ENCODE data around the gene HS3ST3B1. TPM values are rescaled to one million over a fixed set of nuclear protein-coding genes. Genes with fewer than 3 reads are reported as not detected.

Gene HS3ST3B1
- total RNA-seq, 1 donor from 2014 or later, result 8.7 TPM

DNA sequence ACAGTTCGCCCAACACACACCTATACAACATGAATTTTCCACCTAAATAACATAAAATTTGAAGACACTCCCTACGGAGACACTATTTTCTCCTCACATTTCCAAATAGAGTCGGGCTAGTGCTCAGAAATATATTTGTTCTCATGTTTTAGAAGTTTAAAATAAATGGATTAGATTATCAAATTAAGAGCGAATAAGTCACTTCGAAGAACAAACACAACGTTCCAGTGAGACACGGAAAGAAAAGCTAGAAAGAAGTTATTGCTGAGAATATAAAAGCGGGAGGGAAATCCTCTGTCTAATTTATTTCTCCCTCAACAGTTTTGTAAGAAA lies 2.0 kb upstream of the HS3ST3B1 start:
- H3K4me2 ChIP-seq (ENCODE audit: low read length), result peak overlapping the region; percentile 90
- H3K9ac ChIP-seq (ENCODE audit: low read length), result peak overlapping the region; percentile 73
- peak overlapping the region; percentile 80 for H2AFZ ChIP-seq (ENCODE audit: low read depth, low read length)
- Mint-ChIP-seq H3K4me1 (ENCODE audit: low read depth, unreplicated experiment) (peaks cover 12% of the 10 kb centered on the region), H3K27me3 (ENCODE audit: low read depth, unreplicated experiment) (peaks cover 26% of the 10 kb centered on the region), H3K36me3 (ENCODE audit: low read depth, unreplicated experiment) (no peaks in the 10 kb centered on the region), H3K4me3 (ENCODE audit: unreplicated experiment) (peak overlapping the region; percentile 87), H3K27ac (ENCODE audit: unreplicated experiment) (peak overlapping the region; percentile 20), H3K9me3 (ENCODE audit: unreplicated experiment) (no peaks in the 10 kb centered on the region)
- TF ChIP-seq EZH2 (IDR thresholded peaks at IDR 0.05; ENCODE audit: insufficient read depth, low read length), result no peak
- TF ChIP-seq, protein P1, sequence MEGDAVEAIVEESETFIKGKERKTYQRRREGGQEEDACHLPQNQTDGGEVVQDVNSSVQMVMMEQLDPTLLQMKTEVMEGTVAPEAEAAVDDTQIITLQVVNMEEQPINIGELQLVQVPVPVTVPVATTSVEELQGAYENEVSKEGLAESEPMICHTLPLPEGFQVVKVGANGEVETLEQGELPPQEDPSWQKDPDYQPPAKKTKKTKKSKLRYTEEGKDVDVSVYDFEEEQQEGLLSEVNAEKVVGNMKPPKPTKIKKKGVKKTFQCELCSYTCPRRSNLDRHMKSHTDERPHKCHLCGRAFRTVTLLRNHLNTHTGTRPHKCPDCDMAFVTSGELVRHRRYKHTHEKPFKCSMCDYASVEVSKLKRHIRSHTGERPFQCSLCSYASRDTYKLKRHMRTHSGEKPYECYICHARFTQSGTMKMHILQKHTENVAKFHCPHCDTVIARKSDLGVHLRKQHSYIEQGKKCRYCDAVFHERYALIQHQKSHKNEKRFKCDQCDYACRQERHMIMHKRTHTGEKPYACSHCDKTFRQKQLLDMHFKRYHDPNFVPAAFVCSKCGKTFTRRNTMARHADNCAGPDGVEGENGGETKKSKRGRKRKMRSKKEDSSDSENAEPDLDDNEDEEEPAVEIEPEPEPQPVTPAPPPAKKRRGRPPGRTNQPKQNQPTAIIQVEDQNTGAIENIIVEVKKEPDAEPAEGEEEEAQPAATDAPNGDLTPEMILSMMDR (IDR thresholded peaks at IDR 0.05; ENCODE audit: insufficient read depth, low read depth, low read length), result no peak
- FAIRE-seq, result no peak
- no peaks in the 10 kb centered on the region for H3K36me3 ChIP-seq (ENCODE audit: insufficient read depth, low read length)
- no peak for DNase-seq (ENCODE audit: low read depth)
- peaks cover 22% of the 10 kb centered on the region for H3K27me3 ChIP-seq (ENCODE audit: insufficient read depth, low read length)
- no peaks in the 10 kb centered on the region for H3K9me3 ChIP-seq (ENCODE audit: insufficient read depth, low read depth, low read length)
- H3K4me3 ChIP-seq (ENCODE audit: insufficient read depth, low read depth, low read length), result peak overlapping the region; percentile 91
- peaks cover 30% of the 10 kb centered on the region for H3K79me2 ChIP-seq (ENCODE audit: insufficient read depth, low read length)
- peaks cover 21% of the 10 kb centered on the region for H3K4me1 ChIP-seq (ENCODE audit: insufficient read depth, low read length)
- H4K20me1 ChIP-seq (ENCODE audit: insufficient read depth, low read length), result peaks cover 21% of the 10 kb centered on the region
- no peak overlapping the region for H3K27ac ChIP-seq (ENCODE audit: low read depth, low read length)

DNA sequence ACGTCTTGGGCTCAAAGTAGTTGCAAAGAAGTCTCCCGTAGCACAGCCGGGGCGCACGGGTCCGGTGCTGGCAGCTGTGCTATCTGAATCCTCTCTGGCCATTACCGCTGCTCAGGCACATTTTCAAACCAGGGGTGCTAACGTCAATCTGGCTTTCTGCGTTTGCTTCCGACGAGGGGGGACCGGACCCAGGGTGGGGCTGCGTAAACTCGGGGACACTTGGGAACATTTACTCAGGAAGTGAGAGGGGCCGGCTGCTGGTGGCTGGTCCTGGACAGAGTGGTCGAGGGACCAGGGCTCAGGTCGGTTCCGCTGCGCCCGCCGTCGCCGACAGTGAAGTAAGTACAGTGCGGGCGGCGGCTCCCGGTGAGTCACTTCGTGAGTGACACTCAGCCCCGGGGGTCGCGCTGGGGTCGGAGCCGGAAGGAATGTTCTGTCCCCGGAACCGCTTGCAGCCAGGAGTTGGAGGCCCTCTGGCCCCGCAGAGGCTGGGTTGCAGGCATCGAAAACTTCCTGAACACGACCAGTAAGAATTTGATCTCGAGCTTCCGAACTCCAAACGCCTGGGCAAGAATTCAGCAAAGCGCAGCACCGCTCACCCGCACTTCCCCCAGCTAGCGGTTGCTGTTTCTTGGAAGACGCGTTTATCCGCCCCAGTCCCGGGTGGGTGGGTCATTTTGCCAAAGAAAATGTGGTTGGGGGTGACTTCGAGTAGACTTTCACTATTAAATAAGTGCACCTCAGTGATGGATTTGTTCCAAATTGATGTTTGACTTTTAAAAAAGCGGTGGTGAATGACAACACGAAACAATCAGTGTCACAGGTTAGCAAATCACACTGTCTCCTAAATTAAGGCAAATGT lies 1.4 kb upstream of the HS3ST3B1 start:
- Histone ChIP-seq H3K27me3 (ENCODE audit: insufficient read depth, low read length) (peaks cover 22% of the 10 kb centered on the region), H3K79me2 (ENCODE audit: insufficient read depth, low read length) (peaks cover 36% of the 10 kb centered on the region), H3K9ac (ENCODE audit: low read length) (peak overlapping the region; percentile 73), H3K4me2 (ENCODE audit: low read length) (peak overlapping the region; percentile 90), H4K20me1 (ENCODE audit: insufficient read depth, low read length) (peaks cover 26% of the 10 kb centered on the region), H3K4me3 (ENCODE audit: insufficient read depth, low read depth, low read length) (peak overlapping the region; percentile 91), H3K9me3 (ENCODE audit: insufficient read depth, low read depth, low read length) (no peaks in the 10 kb centered on the region), H2AFZ (ENCODE audit: low read depth, low read length) (peak overlapping the region; percentile 80), H3K36me3 (ENCODE audit: insufficient read depth, low read length) (no peaks in the 10 kb centered on the region), H3K4me1 (ENCODE audit: insufficient read depth, low read length) (peaks cover 21% of the 10 kb centered on the region), H3K27ac (ENCODE audit: low read depth, low read length) (peak overlapping the region; percentile 52)
- H3K27ac Mint-ChIP-seq (ENCODE audit: unreplicated experiment), result peak overlapping the region; percentile 79
- peaks cover 14% of the 10 kb centered on the region for H3K4me1 Mint-ChIP-seq (ENCODE audit: low read depth, unreplicated experiment)
- peak; percentile 60 for DNase-seq (ENCODE audit: low read depth)
- no peak for FAIRE-seq
- no peaks in the 10 kb centered on the region for H3K36me3 Mint-ChIP-seq (ENCODE audit: low read depth, unreplicated experiment)
- H3K9me3 Mint-ChIP-seq (ENCODE audit: unreplicated experiment), result no peaks in the 10 kb centered on the region
- TF ChIP-seq, protein P1 (IDR thresholded peaks at IDR 0.05; ENCODE audit: insufficient read depth, low read depth, low read length), result no peak
- H3K4me3 Mint-ChIP-seq (ENCODE audit: unreplicated experiment), result peak overlapping the region; percentile 87
- peaks cover 30% of the 10 kb centered on the region for H3K27me3 Mint-ChIP-seq (ENCODE audit: low read depth, unreplicated experiment)

All from astrocyte (in vitro differentiated cells and primary cell).